ENCODE data around the gene IZUMO3.
"Not testable (repeated sequence)": the region's sequence is repeated elsewhere in the genome, so short reads cannot be mapped to it uniquely, and the experiment has no call there.

The IZUMO3 gene, protein sequence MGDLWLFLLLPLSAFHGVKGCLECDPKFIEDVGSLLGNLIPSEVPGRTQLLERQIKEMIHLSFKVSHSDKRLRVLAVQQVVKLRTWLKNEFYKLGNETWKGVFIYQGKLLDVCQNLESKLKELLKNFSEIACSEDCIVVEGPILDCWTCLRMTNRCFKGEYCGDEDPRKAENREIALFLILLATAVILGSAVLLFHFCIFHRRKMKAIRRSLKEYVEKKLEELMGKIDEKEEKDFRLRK

DNA sequence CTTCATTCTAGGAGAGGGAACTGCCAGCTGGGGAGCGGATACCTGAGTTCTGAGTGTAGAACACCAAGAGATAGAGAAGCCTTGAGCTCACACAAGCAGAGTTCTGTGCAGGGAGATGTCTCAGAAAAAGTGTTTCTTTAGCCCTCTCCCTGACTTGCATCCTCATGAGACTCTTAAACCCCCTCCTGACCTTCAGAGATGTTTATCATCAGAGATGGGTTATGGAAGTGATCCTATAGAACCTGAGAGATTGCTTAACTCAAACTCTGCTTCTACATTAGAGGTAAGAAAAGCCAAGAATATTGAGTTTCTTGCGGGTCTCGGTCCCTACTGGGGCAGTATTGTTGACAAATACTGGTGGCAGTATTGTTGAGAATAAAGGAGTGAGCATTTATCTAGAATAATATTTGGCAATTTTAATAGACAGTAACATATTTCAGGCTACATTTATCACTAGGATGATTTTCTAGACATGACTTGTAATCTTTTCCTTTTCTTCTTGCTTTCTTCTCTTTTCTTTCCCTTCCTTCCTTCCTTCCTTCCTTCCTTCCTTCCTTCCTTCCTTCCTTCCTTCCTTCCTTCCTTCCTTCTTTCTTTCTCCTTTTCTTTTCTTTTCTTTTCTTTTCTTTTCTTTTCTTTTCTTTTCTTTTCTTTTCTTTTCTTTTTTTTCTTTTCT is at the start of gene IZUMO3:
TSS of gene IZUMO3 (minus strand) at position 51 of the 676 bp plus-strand sequence. CDS start 248 bp downstream, outside the sequence.
- DNase-seq (ENCODE audit: low read depth): no peak
- no peak within 1 kb of the TSS for H3K4me3 ChIP-seq (ENCODE audit: low read depth, low read length)
- TF ChIP-seq MYC (IDR thresholded peaks at IDR 0.05; ENCODE audit: low read depth, low read length) (no peak), POLR2A (IDR thresholded peaks at IDR 0.05; ENCODE audit: extremely low read depth, insufficient read length) (no peak)
- TF ChIP-seq, protein P1, sequence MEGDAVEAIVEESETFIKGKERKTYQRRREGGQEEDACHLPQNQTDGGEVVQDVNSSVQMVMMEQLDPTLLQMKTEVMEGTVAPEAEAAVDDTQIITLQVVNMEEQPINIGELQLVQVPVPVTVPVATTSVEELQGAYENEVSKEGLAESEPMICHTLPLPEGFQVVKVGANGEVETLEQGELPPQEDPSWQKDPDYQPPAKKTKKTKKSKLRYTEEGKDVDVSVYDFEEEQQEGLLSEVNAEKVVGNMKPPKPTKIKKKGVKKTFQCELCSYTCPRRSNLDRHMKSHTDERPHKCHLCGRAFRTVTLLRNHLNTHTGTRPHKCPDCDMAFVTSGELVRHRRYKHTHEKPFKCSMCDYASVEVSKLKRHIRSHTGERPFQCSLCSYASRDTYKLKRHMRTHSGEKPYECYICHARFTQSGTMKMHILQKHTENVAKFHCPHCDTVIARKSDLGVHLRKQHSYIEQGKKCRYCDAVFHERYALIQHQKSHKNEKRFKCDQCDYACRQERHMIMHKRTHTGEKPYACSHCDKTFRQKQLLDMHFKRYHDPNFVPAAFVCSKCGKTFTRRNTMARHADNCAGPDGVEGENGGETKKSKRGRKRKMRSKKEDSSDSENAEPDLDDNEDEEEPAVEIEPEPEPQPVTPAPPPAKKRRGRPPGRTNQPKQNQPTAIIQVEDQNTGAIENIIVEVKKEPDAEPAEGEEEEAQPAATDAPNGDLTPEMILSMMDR (IDR thresholded peaks at IDR 0.05; ENCODE audit: low read depth, low read length): no peak
- TF ChIP-seq, protein P2, sequence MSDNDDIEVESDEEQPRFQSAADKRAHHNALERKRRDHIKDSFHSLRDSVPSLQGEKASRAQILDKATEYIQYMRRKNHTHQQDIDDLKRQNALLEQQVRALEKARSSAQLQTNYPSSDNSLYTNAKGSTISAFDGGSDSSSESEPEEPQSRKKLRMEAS (IDR thresholded peaks at IDR 0.05; ENCODE audit: low read depth, low read length): no peak

DNA sequence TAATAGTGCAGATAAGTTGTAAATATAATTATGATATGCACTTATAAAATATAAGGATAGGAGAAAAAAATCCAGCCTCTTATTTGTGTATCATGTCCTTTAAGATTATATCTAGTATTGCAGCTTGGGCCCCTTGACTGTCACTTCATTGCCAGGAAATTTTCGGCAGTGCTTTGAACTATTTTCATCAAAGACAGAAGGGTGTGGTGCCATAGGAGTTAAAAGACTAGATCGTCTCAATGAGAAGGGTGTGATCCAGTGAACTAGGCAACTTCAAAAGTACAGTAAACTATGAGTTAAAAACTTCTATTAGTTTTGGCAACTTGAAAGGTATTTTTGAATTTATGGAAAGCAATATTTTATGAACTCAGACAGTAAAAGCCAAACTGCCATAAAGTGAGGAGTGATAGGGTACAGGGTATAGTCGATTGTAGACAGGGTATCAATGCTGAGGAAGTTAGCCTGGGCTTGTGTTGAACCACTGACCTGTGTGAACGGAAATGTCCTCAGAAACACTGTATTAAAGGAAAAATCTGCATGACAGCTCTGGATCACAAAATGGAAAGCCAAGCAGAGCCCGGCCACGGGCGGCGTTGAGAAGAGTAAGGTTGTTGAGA is 48.6 kb upstream of the IZUMO3 start:
- DNase-seq (ENCODE audit: low read depth): no peak
- H3K4me3 ChIP-seq (ENCODE audit: low read depth, low read length): no peak overlapping the region
- TF ChIP-seq POLR2A (IDR thresholded peaks at IDR 0.05; ENCODE audit: extremely low read depth, insufficient read length): no peak
- TF ChIP-seq, protein P1 (IDR thresholded peaks at IDR 0.05; ENCODE audit: low read depth, low read length): no peak

DNA sequence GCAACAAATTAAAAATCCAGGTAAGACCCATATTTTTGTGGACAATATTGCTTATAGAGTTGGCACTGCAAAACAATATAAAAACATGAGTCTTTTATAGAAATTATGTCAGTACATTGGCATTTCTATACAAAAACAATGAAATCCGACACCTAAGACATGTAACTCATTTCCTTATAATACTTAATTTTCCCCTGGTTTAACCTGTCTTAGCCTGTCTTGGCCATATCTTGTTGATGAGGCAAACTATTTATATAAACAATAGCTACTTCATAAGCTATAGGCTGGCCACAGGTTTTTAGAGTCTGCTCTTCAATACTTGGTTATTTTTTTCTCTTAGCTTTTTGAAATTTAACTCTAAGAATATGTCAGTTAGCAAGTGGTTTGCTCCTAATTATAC is 44.7 kb upstream of the IZUMO3 start:
- DNase-seq (ENCODE audit: low read depth): no peak
- TF ChIP-seq, protein P2 (IDR thresholded peaks at IDR 0.05; ENCODE audit: low read depth, low read length): no peak
- no peak for TF ChIP-seq MYC (IDR thresholded peaks at IDR 0.05; ENCODE audit: low read depth, low read length)
- TF ChIP-seq POLR2A (IDR thresholded peaks at IDR 0.05; ENCODE audit: extremely low read depth, insufficient read length): no peak
- TF ChIP-seq, protein P1 (IDR thresholded peaks at IDR 0.05; ENCODE audit: low read depth, low read length): no peak
- no peak overlapping the region for H3K4me3 ChIP-seq (ENCODE audit: low read depth, low read length)

DNA sequence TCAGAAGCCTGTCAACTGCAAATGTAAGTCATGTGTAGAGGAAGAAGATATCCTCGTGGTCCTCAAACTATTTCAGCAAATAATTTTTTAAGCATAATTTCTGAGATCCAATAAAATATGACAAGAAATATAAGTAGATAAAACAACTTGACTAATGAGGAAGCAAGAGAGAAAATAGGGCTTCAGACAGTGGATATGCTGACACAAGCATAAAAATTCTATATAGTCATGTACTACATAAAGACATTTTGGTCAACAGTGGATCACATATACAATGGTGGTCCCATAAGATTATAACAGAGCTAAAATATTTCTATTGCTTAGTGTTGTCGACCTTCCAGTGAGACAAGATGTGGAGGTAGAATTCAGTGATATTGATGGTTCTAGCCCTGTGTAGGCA is 42.2 kb upstream of the IZUMO3 start:
- TF ChIP-seq POLR2A (IDR thresholded peaks at IDR 0.05; ENCODE audit: extremely low read depth, insufficient read length): no peak
- TF ChIP-seq, protein P1 (IDR thresholded peaks at IDR 0.05; ENCODE audit: low read depth, low read length): no peak
- no peak for TF ChIP-seq MYC (IDR thresholded peaks at IDR 0.05; ENCODE audit: low read depth, low read length)
- TF ChIP-seq, protein P2 (IDR thresholded peaks at IDR 0.05; ENCODE audit: low read depth, low read length): no peak
- H3K4me3 ChIP-seq (ENCODE audit: low read depth, low read length): no peak overlapping the region
- no peak for DNase-seq (ENCODE audit: low read depth)

DNA sequence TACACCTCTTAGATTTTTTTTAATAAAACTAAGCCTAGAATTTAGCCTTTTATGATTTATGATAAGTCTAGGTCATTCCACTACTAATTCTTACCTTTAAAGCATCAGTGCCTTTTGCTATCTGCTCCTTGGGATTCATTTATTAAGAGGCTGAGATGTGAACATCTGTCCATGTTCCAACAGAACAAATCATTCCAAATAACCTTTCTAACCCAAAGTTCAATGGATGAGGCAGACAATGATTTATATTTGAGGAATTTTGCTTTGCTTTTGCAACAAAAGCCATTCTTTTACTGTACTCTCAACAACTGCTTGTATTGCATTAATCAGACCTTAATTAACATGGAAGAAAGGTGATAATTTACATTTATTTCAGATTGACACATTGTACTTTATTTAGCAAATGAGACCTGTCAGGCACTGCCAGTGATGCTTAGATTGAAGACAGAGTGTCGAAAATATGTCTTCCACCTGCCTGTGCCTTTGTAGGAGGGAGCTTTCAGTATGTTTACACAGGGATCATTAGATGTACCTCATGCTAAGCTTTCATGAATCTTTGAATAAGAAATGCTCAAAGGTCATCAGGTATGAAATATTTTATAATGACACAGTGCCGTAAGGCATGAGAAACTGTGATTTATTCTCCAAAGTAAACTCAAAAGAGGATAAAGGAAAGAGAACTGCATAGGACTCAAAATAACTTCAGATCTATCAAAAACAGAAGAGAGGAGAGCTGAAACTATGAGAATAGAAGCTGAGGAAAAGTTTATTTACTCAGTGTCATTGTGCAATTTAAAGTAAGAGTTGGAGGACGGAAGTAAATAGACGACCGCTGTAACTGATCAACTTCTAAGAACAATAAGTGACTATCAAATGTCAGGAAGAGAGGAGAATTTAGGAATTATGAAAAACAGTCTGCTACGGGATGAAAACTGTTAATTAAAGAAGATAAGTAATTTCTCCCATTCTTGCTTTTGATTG is 36.7 kb upstream of the IZUMO3 start:
- TF ChIP-seq, protein P1 (IDR thresholded peaks at IDR 0.05; ENCODE audit: low read depth, low read length): no peak
- no peak for TF ChIP-seq MYC (IDR thresholded peaks at IDR 0.05; ENCODE audit: low read depth, low read length)
- no peak for TF ChIP-seq POLR2A (IDR thresholded peaks at IDR 0.05; ENCODE audit: extremely low read depth, insufficient read length)
- TF ChIP-seq, protein P2 (IDR thresholded peaks at IDR 0.05; ENCODE audit: low read depth, low read length): no peak
- no peak for DNase-seq (ENCODE audit: low read depth)
- H3K4me3 ChIP-seq (ENCODE audit: low read depth, low read length): no peak overlapping the region

DNA sequence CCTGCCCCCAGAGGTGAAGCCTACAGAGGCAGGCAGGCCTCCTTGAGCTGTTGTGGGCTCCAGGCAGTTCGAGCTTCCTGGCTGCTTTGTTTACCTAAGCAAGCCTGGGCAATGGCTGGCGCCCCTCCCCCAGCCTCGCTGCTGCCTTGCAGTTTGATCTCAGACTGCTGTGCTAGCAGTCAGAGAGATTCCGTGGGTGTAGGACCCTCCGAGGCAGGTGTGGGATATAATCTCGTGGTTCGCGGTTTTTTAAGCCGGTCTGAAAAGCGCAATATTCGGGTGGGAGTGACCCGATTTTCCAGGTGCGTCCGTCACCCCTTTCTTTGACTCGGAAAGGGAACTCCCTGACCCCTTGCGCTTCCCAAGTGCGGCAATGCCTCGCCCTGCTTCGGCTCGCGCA is 34.3 kb upstream of the IZUMO3 start:
- not testable (repeated sequence) for DNase-seq (ENCODE audit: low read depth); H3K4me3 ChIP-seq (ENCODE audit: low read depth, low read length)

Measured in NB4 (cell line).